ENCODE measurements around the gene USP49.

Gene USP49

GRCh38 chr6:41878961-41879405 is 16.2 kb downstream of the USP49 start:
- no peak overlapping the region for H3K4me3 ChIP-seq (ENCODE audit: low read length)

GRCh38 chr6:41878246-41878645 is 16.9 kb downstream of the USP49 start:
- H3K4me1 ChIP-seq (ENCODE audit: insufficient read depth, low read length) = peaks cover 4% of the 10 kb centered on the region
- no peaks in the 10 kb centered on the region for H3K27me3 ChIP-seq (ENCODE audit: insufficient read depth, low read length)
- no peaks in the 10 kb centered on the region for H3K9me3 ChIP-seq (ENCODE audit: low read length)

More at GRCh38 chr6:41878961-41879405, 16.2 kb downstream of the USP49 start:
- no peak overlapping the region for H2AFZ ChIP-seq (ENCODE audit: low read depth, low read length)
- peaks cover 2% of the 10 kb centered on the region for H3K4me1 ChIP-seq (ENCODE audit: insufficient read depth, low read length)
- no peaks in the 10 kb centered on the region for H3K9me3 ChIP-seq (ENCODE audit: low read length)
- no peaks in the 10 kb centered on the region for H3K27me3 ChIP-seq (ENCODE audit: insufficient read depth, low read length)
- H3K36me3 ChIP-seq (ENCODE audit: insufficient read depth, low read length) = peaks cover 3% of the 10 kb centered on the region

GRCh38 chr6:41877051-41877680 is 18.0 kb downstream of the USP49 start:
- Histone ChIP-seq H3K9me3 (ENCODE audit: low read length) (no peaks in the 10 kb centered on the region), H3K4me3 (ENCODE audit: low read length) (no peak overlapping the region), H3K4me1 (ENCODE audit: insufficient read depth, low read length) (peaks cover 10% of the 10 kb centered on the region), H3K27me3 (ENCODE audit: insufficient read depth, low read length) (no peaks in the 10 kb centered on the region), H2AFZ (ENCODE audit: low read depth, low read length) (no peak overlapping the region), H3K36me3 (ENCODE audit: insufficient read depth, low read length) (peaks cover 8% of the 10 kb centered on the region)

More at GRCh38 chr6:41878246-41878645, 16.9 kb downstream of the USP49 start:
- H2AFZ ChIP-seq (ENCODE audit: low read depth, low read length) = no peak overlapping the region
- H3K36me3 ChIP-seq (ENCODE audit: insufficient read depth, low read length) = peaks cover 3% of the 10 kb centered on the region
- no peak overlapping the region for H3K4me3 ChIP-seq (ENCODE audit: low read length)

- Histone ChIP-seq H2AFZ (ENCODE audit: low read depth, low read length) (no peak overlapping the region), H3K27me3 (ENCODE audit: insufficient read depth, low read length) (no peaks in the 10 kb centered on the region), H3K4me1 (ENCODE audit: insufficient read depth, low read length) (peaks cover 10% of the 10 kb centered on the region), H3K36me3 (ENCODE audit: insufficient read depth, low read length) (peaks cover 19% of the 10 kb centered on the region), H3K9me3 (ENCODE audit: low read length) (no peaks in the 10 kb centered on the region), H3K4me3 (ENCODE audit: low read length) (no peak overlapping the region)
These were observed 20.4 kb downstream of the USP49 start for GRCh38 chr6:41874741-41875140.

- no peak overlapping the region for H3K4me3 ChIP-seq (ENCODE audit: low read length)
- no peaks in the 10 kb centered on the region for H3K27me3 ChIP-seq (ENCODE audit: insufficient read depth, low read length)
- H3K4me1 ChIP-seq (ENCODE audit: insufficient read depth, low read length) = peaks cover 8% of the 10 kb centered on the region
- no peak overlapping the region for H2AFZ ChIP-seq (ENCODE audit: low read depth, low read length)
- peaks cover 28% of the 10 kb centered on the region for H3K36me3 ChIP-seq (ENCODE audit: insufficient read depth, low read length)
- H3K9me3 ChIP-seq (ENCODE audit: low read length) = no peaks in the 10 kb centered on the region
These were observed 23.0 kb downstream of the USP49 start for GRCh38 chr6:41872147-41872546.

GRCh38 chr6:41871691-41872090 is 23.5 kb downstream of the USP49 start:
- Histone ChIP-seq H3K4me3 (ENCODE audit: low read length) (no peak overlapping the region), H3K27me3 (ENCODE audit: insufficient read depth, low read length) (no peaks in the 10 kb centered on the region), H3K4me1 (ENCODE audit: insufficient read depth, low read length) (peaks cover 8% of the 10 kb centered on the region), H3K36me3 (ENCODE audit: insufficient read depth, low read length) (peaks cover 31% of the 10 kb centered on the region), H3K9me3 (ENCODE audit: low read length) (no peaks in the 10 kb centered on the region), H2AFZ (ENCODE audit: low read depth, low read length) (no peak overlapping the region)

GRCh38 chr6:41859356-41859755 is 35.8 kb downstream of the USP49 start:
- H3K4me3 ChIP-seq (ENCODE audit: low read length) = no peak overlapping the region
- H3K4me1 ChIP-seq (ENCODE audit: insufficient read depth, low read length) = no peaks in the 10 kb centered on the region
- no peaks in the 10 kb centered on the region for H3K27me3 ChIP-seq (ENCODE audit: insufficient read depth, low read length)
- no peak overlapping the region for H2AFZ ChIP-seq (ENCODE audit: low read depth, low read length)
- H3K36me3 ChIP-seq (ENCODE audit: insufficient read depth, low read length) = peaks cover 18% of the 10 kb centered on the region
- H3K9me3 ChIP-seq (ENCODE audit: low read length) = no peaks in the 10 kb centered on the region

GRCh38 chr6:41858703-41859102 is 36.5 kb downstream of the USP49 start:
- H3K4me1 ChIP-seq (ENCODE audit: insufficient read depth, low read length) = no peaks in the 10 kb centered on the region
- no peak overlapping the region for H3K4me3 ChIP-seq (ENCODE audit: low read length)
- H3K27me3 ChIP-seq (ENCODE audit: insufficient read depth, low read length) = no peaks in the 10 kb centered on the region
- no peaks in the 10 kb centered on the region for H3K9me3 ChIP-seq (ENCODE audit: low read length)
- no peak overlapping the region for H2AFZ ChIP-seq (ENCODE audit: low read depth, low read length)
- H3K36me3 ChIP-seq (ENCODE audit: insufficient read depth, low read length) = peaks cover 18% of the 10 kb centered on the region

GRCh38 chr6:41850861-41851260 is 44.3 kb downstream of the USP49 start:
- Histone ChIP-seq H3K4me3 (ENCODE audit: low read length) (no peak overlapping the region), H3K36me3 (ENCODE audit: insufficient read depth, low read length) (no peaks in the 10 kb centered on the region), H3K27me3 (ENCODE audit: insufficient read depth, low read length) (no peaks in the 10 kb centered on the region), H2AFZ (ENCODE audit: low read depth, low read length) (no peak overlapping the region), H3K4me1 (ENCODE audit: insufficient read depth, low read length) (peaks cover 8% of the 10 kb centered on the region), H3K9me3 (ENCODE audit: low read length) (no peaks in the 10 kb centered on the region)

GRCh38 chr6:41846666-41847237 is 48.4 kb downstream of the USP49 start:
- no peaks in the 10 kb centered on the region for H3K36me3 ChIP-seq (ENCODE audit: insufficient read depth, low read length)
- no peak overlapping the region for H2AFZ ChIP-seq (ENCODE audit: low read depth, low read length)
- H3K9me3 ChIP-seq (ENCODE audit: low read length) = no peaks in the 10 kb centered on the region
- peaks cover 8% of the 10 kb centered on the region for H3K4me1 ChIP-seq (ENCODE audit: insufficient read depth, low read length)
- H3K4me3 ChIP-seq (ENCODE audit: low read length) = no peak overlapping the region
- no peaks in the 10 kb centered on the region for H3K27me3 ChIP-seq (ENCODE audit: insufficient read depth, low read length)

GRCh38 chr6:41843178-41843577 is 52.0 kb downstream of the USP49 start:
- H3K27me3 ChIP-seq (ENCODE audit: insufficient read depth, low read length) = no peaks in the 10 kb centered on the region
- peaks cover 8% of the 10 kb centered on the region for H3K4me1 ChIP-seq (ENCODE audit: insufficient read depth, low read length)
- H3K9me3 ChIP-seq (ENCODE audit: low read length) = no peaks in the 10 kb centered on the region
- H3K4me3 ChIP-seq (ENCODE audit: low read length) = no peak overlapping the region
- no peak overlapping the region for H2AFZ ChIP-seq (ENCODE audit: low read depth, low read length)
- peaks cover 5% of the 10 kb centered on the region for H3K36me3 ChIP-seq (ENCODE audit: insufficient read depth, low read length)

- H3K27me3 ChIP-seq (ENCODE audit: insufficient read depth, low read length) = no peaks in the 10 kb centered on the region
- no peak overlapping the region for H2AFZ ChIP-seq (ENCODE audit: low read depth, low read length)
- H3K9me3 ChIP-seq (ENCODE audit: low read length) = no peaks in the 10 kb centered on the region
- H3K4me1 ChIP-seq (ENCODE audit: insufficient read depth, low read length) = no peaks in the 10 kb centered on the region
- H3K4me3 ChIP-seq (ENCODE audit: low read length) = no peak overlapping the region
- H3K36me3 ChIP-seq (ENCODE audit: insufficient read depth, low read length) = peaks cover 5% of the 10 kb centered on the region
These were observed 54.8 kb downstream of the USP49 start for GRCh38 chr6:41840326-41840725.

GRCh38 chr6:41836660-41837052 is 58.5 kb downstream of the USP49 start:
- no peak overlapping the region for H2AFZ ChIP-seq (ENCODE audit: low read depth, low read length)

More at GRCh38 chr6:41836660-41837052, 58.5 kb downstream of the USP49 start:
- no peaks in the 10 kb centered on the region for H3K27me3 ChIP-seq (ENCODE audit: insufficient read depth, low read length)
- H3K4me1 ChIP-seq (ENCODE audit: insufficient read depth, low read length) = no peaks in the 10 kb centered on the region
- H3K36me3 ChIP-seq (ENCODE audit: insufficient read depth, low read length) = peaks cover 5% of the 10 kb centered on the region
- H3K4me3 ChIP-seq (ENCODE audit: low read length) = no peak overlapping the region
- no peaks in the 10 kb centered on the region for H3K9me3 ChIP-seq (ENCODE audit: low read length)

Measured in neuron (in vitro differentiated cells).